GM12892 (cell line): Measurements from ENCODE around the gene MAGEF1.

Experiments
- POLR2A ChIP-seq: IDR thresholded peaks from 2 replicates; pipeline ENCODE4 v1.6.1; 2011; ENCODE audit warnings: low read depth, low read length, control low read depth
- POLR2AphosphoS5 ChIP-seq: IDR thresholded peaks from 2 replicates; pipeline ENCODE4 v1.6.1; 2011; ENCODE audit warnings: low read depth, low read length, control low read depth

DNA sequence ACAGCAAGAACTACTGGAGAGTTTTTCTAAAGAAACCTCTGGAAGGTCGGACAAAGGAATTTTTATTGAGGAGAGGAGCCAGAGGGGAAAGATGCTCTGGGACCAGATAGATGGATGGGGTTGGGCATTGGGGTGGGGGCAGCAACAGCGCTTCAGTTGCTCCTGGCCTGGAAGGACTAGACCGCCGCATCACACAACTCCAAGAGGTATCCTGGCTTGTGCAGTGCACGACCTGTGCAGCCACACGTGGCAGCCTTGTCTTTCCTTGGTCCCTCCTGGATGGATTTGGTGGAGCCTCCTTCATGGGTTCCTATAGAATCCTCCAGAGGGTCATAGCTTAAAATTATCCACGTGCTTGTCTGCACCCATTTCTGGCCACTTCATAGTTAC, 23.0 kb downstream of the MAGEF1 start:
- no peak for TF ChIP-seq POLR2A
- no peak for TF ChIP-seq POLR2AphosphoS5
